Gastroesophageal sphincter (tissue), 3 donors: ENCODE data around the gene TTC6.

Experiments used
- CTCF ChIP-seq, 4 experiments: fragments of 200-600 bp in 2 of 4; fragments of 450-650 bp in 2 of 4; sonication (generic) in 1 of 4; IDR thresholded peaks; one replicate each; pipeline ENCODE4 v1.5.1; 2017 to 2019; ENCODE audit warnings: antibody characterized with exemption in 4 of 4, mild to moderate bottlenecking in 2 of 4, moderate library complexity in 2 of 4
- EP300 ChIP-seq: sonication (generic); formaldehyde crosslinking; IDR thresholded peaks from one replicate; pipeline ENCODE4 v1.6.1; 2017; ENCODE audit warnings: antibody characterized with exemption, mild to moderate bottlenecking
- POLR2A ChIP-seq, 2 donors: fragments of 450-650 bp; IDR thresholded peaks; one replicate each; pipeline ENCODE4 v1.6.1; 2017; ENCODE audit warnings: antibody characterized with exemption in 2 of 2, mild to moderate bottlenecking in 2 of 2, moderate library complexity in 1 of 2
- POLR2AphosphoS5 ChIP-seq: sonication (generic); formaldehyde crosslinking; IDR thresholded peaks from one replicate; pipeline ENCODE4 v1.6.1; 2017; ENCODE audit warnings: antibody characterized with exemption

- no peak for TF ChIP-seq POLR2A (IDR thresholded peaks at IDR 0.05)
- no peak for TF ChIP-seq CTCF (IDR thresholded peaks at IDR 0.05)
- no peak for TF ChIP-seq POLR2AphosphoS5
- no peak for TF ChIP-seq EP300
These were observed 10.3 kb upstream of the TTC6 start for GRCh38 chr14:37585101-37585511.
